Measurements from ENCODE around the gene KERA.

Gene KERA

GRCh38 chr12:91017511-91018263 is 40.1 kb downstream of the KERA start:
- no peak overlapping the region for H3K4me3 ChIP-seq (ENCODE audit: low read depth, low read length)
- no peak for TF ChIP-seq CTCF (IDR thresholded peaks at IDR 0.05; ENCODE audit: low read depth, low read length, missing control alignments)
- DNase-seq (ENCODE audit: low read depth) = no peak

- no peak for DNase-seq (ENCODE audit: low read depth)
- no peak overlapping the region for H3K4me3 ChIP-seq (ENCODE audit: low read depth, low read length)
- no peak for TF ChIP-seq CTCF (IDR thresholded peaks at IDR 0.05; ENCODE audit: low read depth, low read length, missing control alignments)
Observed at GRCh38 chr12:91017043-91017442, 40.8 kb downstream of the KERA start.

GRCh38 chr12:91009319-91009950 is 48.4 kb downstream of the KERA start:
- H3K4me3 ChIP-seq (ENCODE audit: low read depth, low read length) = no peak overlapping the region
- peak; percentile 15 for DNase-seq (ENCODE audit: low read depth)
- no peak for TF ChIP-seq CTCF (IDR thresholded peaks at IDR 0.05; ENCODE audit: low read depth, low read length, missing control alignments)

- H3K4me3 ChIP-seq (ENCODE audit: low read depth, low read length) = no peak overlapping the region
- peak; percentile 18 for DNase-seq (ENCODE audit: low read depth)
- TF ChIP-seq CTCF (IDR thresholded peaks at IDR 0.05; ENCODE audit: low read depth, low read length, missing control alignments) = no peak
Observed at GRCh38 chr12:91007531-91008290, 50.1 kb downstream of the KERA start.

GRCh38 chr12:91004872-91005271 is 53.0 kb downstream of the KERA start, which contains the start of gene EPYC:
TSS of gene EPYC (minus strand) at chr12:91004972. CDS start at chr12:91002565, 2,407 bp downstream.
- H3K4me3 ChIP-seq (ENCODE audit: low read depth, low read length) = no peak within 1 kb of the TSS
- TF ChIP-seq CTCF (IDR thresholded peaks at IDR 0.05; ENCODE audit: low read depth, low read length, missing control alignments) = no peak
- DNase-seq (ENCODE audit: low read depth) = no peak

- TF ChIP-seq CTCF (IDR thresholded peaks at IDR 0.05; ENCODE audit: low read depth, low read length, missing control alignments) = no peak
- H3K4me3 ChIP-seq (ENCODE audit: low read depth, low read length) = no peak overlapping the region
- no peak for DNase-seq (ENCODE audit: low read depth)
Observed at GRCh38 chr12:91003737-91004136, 54.1 kb downstream of the KERA start.
